ENCODE results near the gene GADD45G.

- TF ChIP-seq, protein P1, sequence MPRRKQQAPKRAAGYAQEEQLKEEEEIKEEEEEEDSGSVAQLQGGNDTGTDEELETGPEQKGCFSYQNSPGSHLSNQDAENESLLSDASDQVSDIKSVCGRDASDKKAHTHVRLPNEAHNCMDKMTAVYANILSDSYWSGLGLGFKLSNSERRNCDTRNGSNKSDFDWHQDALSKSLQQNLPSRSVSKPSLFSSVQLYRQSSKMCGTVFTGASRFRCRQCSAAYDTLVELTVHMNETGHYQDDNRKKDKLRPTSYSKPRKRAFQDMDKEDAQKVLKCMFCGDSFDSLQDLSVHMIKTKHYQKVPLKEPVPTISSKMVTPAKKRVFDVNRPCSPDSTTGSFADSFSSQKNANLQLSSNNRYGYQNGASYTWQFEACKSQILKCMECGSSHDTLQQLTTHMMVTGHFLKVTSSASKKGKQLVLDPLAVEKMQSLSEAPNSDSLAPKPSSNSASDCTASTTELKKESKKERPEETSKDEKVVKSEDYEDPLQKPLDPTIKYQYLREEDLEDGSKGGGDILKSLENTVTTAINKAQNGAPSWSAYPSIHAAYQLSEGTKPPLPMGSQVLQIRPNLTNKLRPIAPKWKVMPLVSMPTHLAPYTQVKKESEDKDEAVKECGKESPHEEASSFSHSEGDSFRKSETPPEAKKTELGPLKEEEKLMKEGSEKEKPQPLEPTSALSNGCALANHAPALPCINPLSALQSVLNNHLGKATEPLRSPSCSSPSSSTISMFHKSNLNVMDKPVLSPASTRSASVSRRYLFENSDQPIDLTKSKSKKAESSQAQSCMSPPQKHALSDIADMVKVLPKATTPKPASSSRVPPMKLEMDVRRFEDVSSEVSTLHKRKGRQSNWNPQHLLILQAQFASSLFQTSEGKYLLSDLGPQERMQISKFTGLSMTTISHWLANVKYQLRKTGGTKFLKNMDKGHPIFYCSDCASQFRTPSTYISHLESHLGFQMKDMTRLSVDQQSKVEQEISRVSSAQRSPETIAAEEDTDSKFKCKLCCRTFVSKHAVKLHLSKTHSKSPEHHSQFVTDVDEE (CRISPR knock-in tag; IDR thresholded peaks at IDR 0.05): no peak
- TF ChIP-seq ISL1 (CRISPR knock-in tag; IDR thresholded peaks at IDR 0.05) (no peak), ZNF8 (CRISPR knock-in tag; IDR thresholded peaks at IDR 0.05) (no peak), PATZ1 (CRISPR knock-in tag; IDR thresholded peaks at IDR 0.05; ENCODE audit: borderline replicate concordance) (no peak)
- TF ChIP-seq, protein P2, sequence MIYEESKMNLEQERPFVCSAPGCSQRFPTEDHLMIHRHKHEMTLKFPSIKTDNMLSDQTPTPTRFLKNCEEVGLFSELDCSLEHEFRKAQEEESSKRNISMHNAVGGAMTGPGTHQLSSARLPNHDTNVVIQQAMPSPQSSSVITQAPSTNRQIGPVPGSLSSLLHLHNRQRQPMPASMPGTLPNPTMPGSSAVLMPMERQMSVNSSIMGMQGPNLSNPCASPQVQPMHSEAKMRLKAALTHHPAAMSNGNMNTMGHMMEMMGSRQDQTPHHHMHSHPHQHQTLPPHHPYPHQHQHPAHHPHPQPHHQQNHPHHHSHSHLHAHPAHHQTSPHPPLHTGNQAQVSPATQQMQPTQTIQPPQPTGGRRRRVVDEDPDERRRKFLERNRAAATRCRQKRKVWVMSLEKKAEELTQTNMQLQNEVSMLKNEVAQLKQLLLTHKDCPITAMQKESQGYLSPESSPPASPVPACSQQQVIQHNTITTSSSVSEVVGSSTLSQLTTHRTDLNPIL (CRISPR knock-in tag; IDR thresholded peaks at IDR 0.05; ENCODE audit: low read depth): no peak
- TF ChIP-seq, protein P3, sequence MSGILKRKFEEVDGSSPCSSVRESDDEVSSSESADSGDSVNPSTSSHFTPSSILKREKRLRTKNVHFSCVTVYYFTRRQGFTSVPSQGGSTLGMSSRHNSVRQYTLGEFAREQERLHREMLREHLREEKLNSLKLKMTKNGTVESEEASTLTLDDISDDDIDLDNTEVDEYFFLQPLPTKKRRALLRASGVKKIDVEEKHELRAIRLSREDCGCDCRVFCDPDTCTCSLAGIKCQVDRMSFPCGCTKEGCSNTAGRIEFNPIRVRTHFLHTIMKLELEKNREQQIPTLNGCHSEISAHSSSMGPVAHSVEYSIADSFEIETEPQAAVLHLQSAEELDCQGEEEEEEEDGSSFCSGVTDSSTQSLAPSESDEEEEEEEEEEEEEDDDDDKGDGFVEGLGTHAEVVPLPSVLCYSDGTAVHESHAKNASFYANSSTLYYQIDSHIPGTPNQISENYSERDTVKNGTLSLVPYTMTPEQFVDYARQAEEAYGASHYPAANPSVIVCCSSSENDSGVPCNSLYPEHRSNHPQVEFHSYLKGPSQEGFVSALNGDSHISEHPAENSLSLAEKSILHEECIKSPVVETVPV (CRISPR knock-in tag; IDR thresholded peaks at IDR 0.05): no peak
These were observed 37.2 kb upstream of the GADD45G start for GRCh38 chr9:89567649-89568048.

Measured in SK-N-SH treated with all-trans-retinoic acid at 6 μM for 48 hours (cell line).